NB4 (cell line): ENCODE data around the gene CADPS2.

Source experiments
- DNase-seq: peaks from one replicate; pipeline ENCODE4 v3.0.0; 2010; ENCODE audit warnings: low read depth
- H3K4me3 ChIP-seq: one replicate; pipeline ENCODE4 v1.5.1; 2011; ENCODE audit warnings: mild to moderate bottlenecking, low read depth, low read length, moderate library complexity
- MYC ChIP-seq: IDR thresholded peaks from 2 replicates; pipeline ENCODE4 v1.6.1; 2011; ENCODE audit warnings: low read depth, low read length
- POLR2A ChIP-seq: IDR thresholded peaks from 2 replicates; pipeline ENCODE4 v1.6.1; 2011; ENCODE audit warnings: mild to moderate bottlenecking; ENCODE audit not compliant: insufficient read length; ENCODE audit errors: extremely low read depth
- TF ChIP-seq, protein P1 (sequence below): IDR thresholded peaks from 2 replicates; pipeline ENCODE4 v1.6.1; 2011; ENCODE audit warnings: low read depth, low read length
- TF ChIP-seq, protein P2 (sequence below): IDR thresholded peaks from one replicate; pipeline ENCODE4 v1.5.1; 2012; ENCODE audit warnings: low read depth, low read length

The CADPS2 gene

DNA sequence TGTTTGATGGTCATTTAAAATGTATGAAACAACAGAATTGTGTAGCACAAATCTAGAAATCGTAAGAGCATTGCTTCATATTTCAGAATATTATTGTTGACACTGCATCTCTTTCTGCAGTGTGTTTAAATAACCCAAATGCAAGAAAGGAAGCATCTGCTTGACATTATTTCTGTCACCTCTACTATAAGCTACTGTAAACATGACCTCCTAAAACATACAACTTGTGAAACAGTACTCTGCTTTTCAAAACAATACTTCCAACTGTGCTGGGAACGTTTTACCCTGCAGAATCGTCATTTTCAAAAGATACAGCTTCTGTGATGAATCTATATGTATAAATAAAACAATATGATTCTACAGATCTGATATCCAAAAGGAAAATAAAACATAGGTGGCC is 269.3 kb downstream of the CADPS2 start:
- no peak for DNase-seq
- H3K4me3 ChIP-seq: no peak overlapping the region
- TF ChIP-seq, protein P1, sequence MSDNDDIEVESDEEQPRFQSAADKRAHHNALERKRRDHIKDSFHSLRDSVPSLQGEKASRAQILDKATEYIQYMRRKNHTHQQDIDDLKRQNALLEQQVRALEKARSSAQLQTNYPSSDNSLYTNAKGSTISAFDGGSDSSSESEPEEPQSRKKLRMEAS: no peak
- TF ChIP-seq POLR2A (no peak), MYC (no peak)
- TF ChIP-seq, protein P2, sequence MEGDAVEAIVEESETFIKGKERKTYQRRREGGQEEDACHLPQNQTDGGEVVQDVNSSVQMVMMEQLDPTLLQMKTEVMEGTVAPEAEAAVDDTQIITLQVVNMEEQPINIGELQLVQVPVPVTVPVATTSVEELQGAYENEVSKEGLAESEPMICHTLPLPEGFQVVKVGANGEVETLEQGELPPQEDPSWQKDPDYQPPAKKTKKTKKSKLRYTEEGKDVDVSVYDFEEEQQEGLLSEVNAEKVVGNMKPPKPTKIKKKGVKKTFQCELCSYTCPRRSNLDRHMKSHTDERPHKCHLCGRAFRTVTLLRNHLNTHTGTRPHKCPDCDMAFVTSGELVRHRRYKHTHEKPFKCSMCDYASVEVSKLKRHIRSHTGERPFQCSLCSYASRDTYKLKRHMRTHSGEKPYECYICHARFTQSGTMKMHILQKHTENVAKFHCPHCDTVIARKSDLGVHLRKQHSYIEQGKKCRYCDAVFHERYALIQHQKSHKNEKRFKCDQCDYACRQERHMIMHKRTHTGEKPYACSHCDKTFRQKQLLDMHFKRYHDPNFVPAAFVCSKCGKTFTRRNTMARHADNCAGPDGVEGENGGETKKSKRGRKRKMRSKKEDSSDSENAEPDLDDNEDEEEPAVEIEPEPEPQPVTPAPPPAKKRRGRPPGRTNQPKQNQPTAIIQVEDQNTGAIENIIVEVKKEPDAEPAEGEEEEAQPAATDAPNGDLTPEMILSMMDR: no peak

DNA sequence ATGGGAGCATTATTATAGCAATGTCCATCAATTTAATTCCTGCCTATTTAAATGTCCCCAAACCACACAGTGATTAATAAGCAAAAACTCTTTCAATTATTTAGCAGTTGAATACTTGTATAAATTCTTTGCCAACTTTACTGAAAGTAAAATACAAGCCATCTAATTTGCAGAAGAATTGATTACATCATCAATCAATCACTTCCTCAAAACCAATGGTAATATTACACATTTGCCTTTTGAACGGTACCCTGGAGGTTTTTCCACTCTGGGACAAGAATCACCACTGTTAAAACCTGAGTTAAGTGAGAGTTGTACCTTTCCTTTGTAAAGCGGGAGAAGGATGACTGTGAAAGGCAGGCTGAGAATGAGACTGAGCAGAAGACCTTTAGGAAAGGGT is 280.3 kb downstream of the CADPS2 start:
- TF ChIP-seq, protein P2: no peak
- TF ChIP-seq, protein P1: no peak
- TF ChIP-seq POLR2A (no peak), MYC (no peak)
- DNase-seq: no peak

DNA sequence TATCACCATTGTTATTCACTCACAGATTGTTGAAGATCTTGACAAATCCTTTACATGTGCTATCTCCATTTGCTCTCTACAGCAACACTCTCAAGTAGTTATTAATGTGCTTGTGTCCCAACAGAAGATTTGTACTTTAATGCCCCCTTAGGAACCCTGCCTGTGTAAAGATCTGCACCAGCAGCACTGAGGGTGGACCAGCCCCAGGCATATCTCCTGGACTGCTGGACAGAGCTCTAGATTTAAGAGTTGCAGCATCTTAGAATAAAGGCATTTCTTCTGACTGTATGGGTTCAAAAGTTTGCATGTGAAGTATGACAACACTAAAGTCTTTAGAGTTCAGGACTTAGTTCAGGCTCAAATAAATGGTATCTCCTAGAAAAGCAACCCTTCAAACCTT is 282.0 kb downstream of the CADPS2 start:
- no peak overlapping the region for H3K4me3 ChIP-seq
- DNase-seq: no peak
- TF ChIP-seq POLR2A (no peak), MYC (no peak)
- TF ChIP-seq, protein P1: no peak
- TF ChIP-seq, protein P2: no peak

More for the DNA sequence above, 280.3 kb downstream of the CADPS2 start:
- no peak overlapping the region for H3K4me3 ChIP-seq

DNA sequence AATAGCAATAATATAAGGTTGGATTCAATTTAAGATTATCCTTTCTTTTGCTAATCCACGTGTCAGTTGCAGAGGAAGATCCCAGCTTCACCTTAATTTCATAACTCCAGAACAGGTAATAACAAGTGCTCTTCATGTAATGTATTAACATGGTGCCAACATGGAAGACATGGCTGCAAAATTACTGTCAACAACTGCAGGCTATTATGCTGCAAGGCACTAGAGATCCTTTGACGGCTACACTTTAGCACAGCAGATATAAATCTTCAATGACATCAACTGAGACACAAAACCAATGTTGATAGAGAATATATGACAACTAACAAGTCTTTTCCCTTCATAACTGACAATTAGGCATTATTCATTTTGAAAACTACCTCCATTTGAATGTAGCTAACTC is 283.5 kb downstream of the CADPS2 start:
- TF ChIP-seq, protein P2: no peak
- TF ChIP-seq MYC: no peak
- no peak for DNase-seq
- H3K4me3 ChIP-seq: no peak overlapping the region

DNA sequence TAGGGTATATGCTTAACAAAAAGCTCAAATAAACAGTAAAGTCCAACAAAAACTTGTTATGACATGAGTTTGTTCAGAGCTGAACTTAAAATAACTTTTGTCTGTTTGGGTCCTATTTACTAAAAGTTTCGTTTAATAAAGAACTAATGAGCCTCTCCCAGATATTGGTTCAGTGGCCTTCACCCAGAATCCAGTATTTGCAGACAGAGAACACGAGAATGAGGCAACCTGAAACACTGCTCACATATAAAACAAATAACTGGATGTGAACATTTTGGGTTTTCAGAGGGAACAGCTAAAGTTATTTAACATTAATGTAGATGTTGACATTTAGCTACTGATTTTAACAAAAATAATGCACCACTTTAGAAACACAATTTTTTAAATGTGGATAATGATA is 285.6 kb downstream of the CADPS2 start:
- H3K4me3 ChIP-seq: no peak overlapping the region
- TF ChIP-seq, protein P2: no peak
- TF ChIP-seq MYC: no peak
- no peak for DNase-seq

DNA sequence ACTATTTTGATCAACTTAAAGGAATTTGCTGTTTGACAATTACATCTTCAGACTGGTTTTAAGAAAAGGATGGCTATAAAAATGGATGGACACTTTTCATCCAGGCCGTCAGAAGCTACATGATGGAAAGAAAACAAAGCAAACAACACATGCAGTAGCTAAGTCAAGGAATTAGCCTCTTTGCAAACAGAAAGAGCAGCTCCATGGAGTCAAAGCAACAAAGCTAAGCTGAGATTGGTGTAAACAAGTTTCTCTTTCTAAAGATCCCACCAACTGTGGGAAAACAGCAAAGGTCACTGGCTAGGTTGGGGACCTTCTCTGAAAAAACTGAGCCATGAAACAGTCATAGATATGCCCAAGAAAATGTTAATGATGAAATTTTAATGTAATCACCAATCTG is 286.2 kb downstream of the CADPS2 start:
- H3K4me3 ChIP-seq: no peak overlapping the region
- DNase-seq: no peak
- no peak for TF ChIP-seq MYC
- TF ChIP-seq, protein P2: no peak
- TF ChIP-seq POLR2A: no peak
- TF ChIP-seq, protein P1: no peak
